G401.6 (cell line): ENCODE data around the gene ARHGAP26.

Experiments
- FAIRE-seq: peaks from 2 replicates; lab custom pipeline; 2012; peaks lifted over from hg19 to GRCh38; lab: Jason Lieb, UNC

Gene ARHGAP26

DNA sequence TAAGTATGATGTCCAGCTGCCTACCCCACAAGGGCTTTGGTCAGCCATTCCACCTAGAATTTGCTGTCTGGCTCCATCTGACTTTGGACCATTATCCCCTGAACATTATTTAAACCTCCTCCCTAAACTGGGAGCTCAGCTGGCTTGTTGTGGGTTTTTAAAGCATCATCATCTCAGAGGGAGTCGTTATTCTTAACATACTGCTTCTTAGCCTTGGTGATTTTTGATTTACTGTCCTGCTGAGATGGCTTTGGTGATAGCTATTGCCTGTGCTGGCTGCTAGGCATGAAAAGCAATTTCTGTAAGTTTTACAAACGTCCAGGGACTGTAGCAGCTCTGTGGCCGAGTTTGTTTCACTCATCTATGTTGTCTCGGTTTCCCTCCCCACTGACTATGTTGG is 377.2 kb downstream of the ARHGAP26 start:
- no peak for FAIRE-seq

DNA sequence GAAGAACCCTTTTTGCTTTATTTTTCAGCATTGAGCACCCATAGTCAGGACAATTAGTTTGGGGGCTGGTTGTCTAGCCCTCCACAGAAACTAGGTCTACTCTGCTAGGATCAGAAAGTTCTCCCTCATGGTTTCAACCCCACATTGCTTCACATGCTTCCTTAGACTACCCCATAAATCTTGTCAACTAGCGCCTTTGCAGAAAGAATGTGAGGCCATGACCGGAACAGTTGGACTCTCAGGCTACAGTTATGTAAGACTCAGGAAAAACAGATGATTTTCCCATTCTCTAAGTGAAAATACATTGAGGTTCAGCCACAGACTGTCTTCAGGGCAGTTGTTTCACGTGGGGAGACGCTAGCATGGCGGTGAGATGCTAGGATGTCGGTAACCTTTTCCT is 377.7 kb downstream of the ARHGAP26 start:
- FAIRE-seq, result no peak

- no peak for FAIRE-seq
Measured at GRCh38 chr5:143148771-143149170, 378.6 kb downstream of the ARHGAP26 start.

DNA sequence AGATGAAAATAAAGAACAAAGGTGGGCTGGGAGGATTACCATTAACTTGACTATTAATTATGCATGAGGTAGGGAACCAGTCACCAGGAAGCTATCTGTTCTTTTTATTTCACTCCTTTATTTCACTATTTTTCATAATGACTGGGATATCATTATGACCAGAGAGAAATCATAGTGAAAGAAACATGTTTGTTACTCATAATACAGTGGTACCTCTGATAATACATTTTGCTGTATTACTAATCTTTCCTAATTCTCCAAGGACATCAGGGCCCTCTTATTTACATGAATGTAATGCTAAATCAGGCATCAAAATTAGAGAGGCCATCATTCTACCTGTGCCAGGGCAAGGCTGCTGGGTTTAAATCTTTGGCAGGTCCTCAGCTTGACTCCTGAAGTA is 379.6 kb downstream of the ARHGAP26 start:
- FAIRE-seq, result no peak

DNA sequence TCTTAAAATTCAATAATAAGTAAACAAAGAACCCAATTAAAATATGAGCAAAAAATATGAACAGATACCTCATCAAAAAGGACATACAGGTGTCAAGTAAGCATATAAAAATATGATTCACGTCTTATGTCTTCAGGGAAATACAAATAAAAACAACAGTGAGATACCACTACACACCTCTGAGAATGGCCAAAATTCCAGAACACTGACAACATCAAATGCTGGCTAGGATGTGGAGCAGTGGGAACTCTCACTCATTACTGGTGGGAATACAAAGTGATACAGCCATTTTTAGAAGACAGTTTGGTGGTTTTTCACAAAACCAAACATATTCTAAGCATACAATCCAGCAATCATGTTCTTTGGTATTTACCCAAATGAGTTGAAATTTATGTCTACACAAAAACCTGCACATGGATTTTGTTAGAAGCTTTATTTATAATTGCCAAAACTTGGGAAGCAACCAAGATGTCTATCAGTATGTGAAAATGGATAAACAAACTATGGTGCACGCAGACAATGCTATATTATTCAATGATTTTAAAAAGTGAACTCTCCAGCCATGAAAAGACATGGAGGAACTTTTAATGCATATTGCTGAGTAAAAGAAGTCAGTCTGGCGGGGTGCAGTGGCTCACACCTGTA is 381.0 kb downstream of the ARHGAP26 start:
- FAIRE-seq, result no peak

DNA sequence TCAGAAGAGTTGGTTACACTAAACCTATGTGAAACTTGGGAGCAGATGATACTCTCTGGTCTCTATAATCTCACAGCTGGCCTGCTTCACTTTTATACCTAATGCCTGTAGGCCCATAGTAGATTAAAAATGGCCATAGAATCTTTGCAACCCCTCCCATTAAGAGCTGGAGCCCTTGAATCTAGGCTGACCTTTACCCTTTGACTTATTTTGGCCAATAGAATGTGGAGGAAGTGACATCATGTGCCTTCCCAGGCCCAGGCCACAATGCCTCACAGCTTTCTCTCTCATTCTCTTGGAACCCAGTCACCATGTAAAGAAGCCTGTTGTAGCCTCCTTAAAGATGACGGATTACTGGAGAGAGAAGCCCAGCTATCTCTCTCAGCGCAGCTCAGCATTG is 382.3 kb downstream of the ARHGAP26 start:
- FAIRE-seq, result no peak

DNA sequence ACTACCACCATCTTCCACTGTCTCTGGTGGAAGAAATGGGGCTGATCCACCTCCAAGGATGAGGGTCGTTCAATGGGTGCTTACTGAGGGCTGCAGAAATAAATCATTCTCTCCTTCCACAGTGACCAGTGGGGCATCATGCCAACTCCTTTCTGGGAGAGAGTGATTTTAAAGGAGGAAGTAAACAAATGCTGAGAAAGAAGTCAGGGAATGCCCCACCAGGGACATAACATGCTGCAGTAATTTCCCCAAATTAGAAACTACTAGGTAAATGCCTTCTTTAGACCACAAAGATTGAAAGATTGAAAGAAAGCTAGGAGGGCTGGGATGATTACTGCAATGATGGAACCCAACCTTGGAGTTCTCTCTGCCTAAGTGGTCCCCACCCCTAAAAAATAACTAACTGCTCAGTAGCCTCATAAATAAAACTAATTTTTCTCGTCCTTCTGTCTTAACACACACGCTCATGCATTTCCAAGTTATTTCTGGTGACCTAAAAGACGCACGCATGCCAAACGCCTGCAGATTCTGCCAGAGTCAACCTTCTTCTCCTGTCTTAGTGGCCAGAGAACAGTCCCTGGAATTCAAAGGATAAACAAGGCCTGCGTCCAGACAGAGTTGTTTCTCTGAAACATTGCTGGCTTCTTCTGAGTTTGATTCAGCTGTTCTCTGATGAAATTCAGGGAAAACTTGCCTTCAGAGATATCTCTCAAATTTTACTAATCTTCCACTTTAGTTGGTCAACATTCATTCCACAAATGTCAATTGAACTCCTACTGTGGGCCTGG is 383.3 kb downstream of the ARHGAP26 start:
- FAIRE-seq, result no peak

DNA sequence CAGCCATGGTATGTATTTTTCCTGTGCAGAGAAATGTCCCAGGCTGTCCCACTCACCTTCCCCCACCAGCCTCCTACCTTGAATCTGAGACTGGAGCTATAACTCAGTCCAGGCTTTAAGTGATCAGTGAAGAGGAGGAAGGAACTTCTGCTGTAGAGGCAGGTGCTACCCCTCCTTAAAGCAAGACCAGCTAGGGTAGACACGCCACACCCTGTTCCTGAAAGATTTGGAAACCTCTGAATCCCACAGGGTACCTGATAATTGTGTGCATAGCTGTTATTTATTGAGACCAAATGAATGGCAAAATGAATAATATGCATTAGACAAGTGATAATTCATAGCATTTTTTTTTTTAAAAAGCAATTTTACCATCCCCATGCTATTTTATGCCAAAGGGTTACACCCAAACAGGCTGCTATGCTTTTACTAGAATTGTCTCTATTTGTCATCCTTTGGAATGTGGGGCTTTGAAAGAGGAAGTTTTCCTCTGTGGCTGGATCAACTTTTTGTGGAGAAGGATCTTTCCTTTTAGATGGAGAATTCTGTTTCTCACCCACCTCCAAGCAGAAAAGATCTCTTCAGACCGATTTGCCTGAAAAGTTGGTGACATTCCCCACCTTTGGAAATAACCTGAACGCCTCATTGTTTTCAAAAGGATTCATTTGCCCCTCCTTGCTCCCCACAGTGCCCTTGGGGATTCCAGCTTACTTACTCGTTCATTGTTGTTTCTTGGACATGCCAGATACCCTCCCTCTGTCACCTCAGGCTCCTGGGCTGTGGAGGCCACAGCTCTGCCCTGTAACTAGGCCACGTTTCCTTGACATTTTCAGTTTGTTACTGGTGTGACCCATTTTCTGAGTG is 384.6 kb downstream of the ARHGAP26 start:
- FAIRE-seq, result no peak

GRCh38 chr5:143155455-143155854 is 385.3 kb downstream of the ARHGAP26 start:
- no peak for FAIRE-seq

DNA sequence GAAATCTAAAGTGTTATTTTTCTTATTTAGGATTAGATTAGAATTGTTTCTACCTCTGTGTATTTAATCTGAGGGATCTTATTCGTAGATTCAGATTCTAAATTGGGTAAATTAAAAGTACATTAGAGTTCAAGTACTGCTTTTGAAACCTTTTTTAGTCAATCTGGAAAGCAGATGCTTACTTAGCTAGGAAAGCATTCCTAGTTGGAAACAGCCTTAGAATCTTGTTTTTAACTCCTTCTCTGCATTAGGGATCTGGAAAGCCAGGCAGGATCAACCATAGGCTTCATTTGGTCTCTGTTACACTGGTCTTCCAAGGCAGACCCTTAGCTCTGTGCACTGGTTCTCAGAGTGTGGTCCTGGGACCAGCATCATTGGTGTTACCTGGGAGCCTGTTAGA is 385.9 kb downstream of the ARHGAP26 start:
- no peak for FAIRE-seq

DNA sequence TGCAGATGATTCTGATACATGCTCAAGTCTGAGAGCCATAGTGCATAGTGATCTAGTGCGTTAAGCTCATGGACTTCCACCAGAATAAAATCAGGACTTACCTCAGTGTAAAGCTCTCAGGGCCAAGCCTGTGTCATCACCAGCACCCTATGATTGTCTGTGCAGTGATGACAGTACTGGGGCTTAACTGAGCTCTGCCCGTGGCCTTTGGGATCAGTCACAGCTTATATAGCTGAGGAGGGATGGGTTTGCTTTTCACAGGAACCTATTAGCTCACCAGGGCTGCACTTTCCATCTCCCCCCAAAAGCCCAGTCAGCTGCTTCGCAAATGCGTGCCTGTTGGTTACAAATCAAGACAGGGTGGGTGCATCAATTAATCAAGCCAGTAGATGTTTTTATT is 386.4 kb downstream of the ARHGAP26 start:
- no peak for FAIRE-seq

- FAIRE-seq, result no peak
Measured at GRCh38 chr5:143159031-143159430, 388.9 kb downstream of the ARHGAP26 start.

DNA sequence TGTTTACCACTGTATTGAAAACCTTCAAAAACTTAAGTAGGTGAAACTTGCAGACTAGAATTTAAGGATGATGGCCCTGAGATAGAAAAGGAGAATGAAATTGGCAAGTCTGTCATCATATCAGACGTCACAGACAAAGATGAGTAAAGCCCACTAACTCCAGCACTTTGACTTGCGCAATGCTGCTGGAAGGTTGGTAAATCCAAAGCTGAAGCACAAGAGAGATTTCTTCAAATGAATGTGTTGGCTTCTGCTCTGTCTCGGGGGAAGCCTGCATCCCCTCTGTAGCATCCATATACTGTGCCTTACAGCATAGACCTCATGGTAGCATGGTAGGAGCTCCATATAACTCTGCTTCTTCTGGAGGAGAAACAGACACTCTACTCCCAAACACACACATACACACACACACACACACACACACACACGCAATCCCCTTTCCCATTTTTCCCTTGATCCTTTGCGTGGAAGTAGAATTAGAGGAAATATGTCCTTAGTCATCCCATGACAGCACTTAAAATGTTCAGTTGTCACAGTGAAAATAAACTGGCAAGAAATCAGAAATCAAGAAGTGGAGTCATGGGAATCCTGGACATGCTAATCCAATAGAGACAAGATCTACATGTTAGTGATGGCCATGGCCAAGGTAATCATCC is 391.8 kb downstream of the ARHGAP26 start:
- no peak for FAIRE-seq

DNA sequence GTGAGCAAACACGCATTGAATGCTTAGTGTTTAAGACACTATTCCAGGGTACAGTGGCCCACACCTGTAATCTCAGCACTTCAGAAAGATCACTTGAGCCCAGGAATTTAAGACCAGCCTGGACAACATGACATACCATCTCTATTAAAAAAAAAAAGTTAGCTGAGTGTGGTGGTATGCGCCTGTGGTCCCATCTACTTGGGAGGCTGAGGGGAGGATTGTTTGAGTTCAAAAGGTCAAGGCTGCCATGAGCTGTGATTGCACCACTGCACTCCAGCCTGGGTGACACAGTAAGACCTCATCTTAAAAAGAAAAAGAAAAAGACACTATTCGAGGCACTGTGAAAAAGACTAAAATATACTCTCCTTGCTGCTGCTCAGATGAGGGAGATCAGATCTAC is 392.6 kb downstream of the ARHGAP26 start:
- no peak for FAIRE-seq

DNA sequence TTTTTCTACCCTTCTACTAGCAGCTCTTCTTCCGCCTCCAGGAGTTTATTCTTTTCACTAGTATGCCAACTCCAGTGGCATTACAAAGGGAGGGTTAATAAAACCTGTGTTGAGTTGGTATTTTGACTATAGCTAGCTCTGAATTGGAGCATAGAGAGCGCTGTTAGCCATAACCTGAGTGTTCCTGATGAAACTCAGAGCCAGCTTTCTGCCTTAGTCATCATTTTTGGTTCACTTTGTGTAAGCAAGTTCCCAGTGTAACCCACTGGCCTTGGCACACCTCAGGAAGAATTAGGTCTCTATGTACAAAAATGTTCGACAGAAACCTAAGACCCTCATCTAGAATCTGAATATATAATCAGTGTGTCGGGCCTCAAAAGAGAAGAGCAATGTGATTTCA is 394.4 kb downstream of the ARHGAP26 start:
- no peak for FAIRE-seq

DNA sequence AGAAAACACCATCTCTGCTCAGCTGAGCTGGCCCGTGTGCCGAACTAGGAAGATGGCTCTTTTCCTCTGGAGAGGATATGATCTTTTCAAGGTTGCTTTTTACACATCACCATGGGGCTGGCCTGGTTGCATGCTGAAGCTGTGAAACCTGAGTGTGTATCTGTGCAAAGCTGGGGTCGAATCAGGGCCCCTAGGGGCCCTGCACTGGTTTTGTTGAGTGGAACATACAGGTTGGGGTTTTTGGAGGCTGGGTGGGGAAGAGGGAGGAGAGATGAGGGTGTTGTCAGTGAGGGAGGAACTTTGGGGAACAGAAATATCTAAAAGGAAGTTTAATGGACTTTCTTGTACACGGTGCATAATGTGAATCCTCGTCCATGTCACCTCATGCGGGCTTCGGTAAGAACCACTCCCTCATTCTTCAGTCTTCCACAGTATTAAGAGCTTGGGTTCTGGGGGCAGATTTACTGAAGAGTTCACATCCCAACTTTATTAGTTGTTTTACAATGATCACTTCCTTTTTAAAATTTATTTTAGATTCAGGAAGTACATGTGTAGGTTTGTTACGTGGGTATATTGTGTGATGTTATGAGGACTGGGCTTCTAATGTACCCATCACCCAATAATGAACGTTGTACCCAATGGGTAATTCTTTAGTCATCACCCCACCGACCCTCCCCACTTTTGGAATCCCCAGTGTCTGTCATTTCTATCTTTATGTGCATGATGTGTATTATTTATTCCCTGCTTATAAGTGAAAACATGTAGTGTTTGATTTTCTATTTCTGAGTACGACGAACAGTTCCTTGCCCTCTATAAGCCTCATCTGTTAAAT is 395.1 kb downstream of the ARHGAP26 start:
- FAIRE-seq, result no peak

DNA sequence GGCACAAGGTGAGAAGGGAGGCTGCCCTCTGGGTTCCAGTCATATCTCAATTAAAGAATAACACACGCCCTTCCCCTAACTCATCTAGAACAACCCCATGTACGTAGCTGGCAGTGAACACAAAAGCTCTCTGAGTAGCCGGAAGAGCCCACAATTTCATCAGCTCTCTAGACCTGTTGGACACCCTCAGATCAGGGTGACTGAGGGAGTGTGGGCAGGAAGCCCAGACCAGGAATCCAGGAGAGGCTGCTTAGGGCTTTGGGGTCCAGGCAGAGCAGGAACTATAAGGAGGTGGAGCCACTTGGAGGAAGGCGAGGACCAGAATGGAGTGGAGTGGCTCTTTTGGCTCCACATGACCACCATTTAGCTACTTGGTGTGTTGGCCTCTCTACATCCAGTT is 395.9 kb downstream of the ARHGAP26 start:
- FAIRE-seq, result no peak

- no peak for FAIRE-seq
Measured at GRCh38 chr5:143166661-143167420, 396.7 kb downstream of the ARHGAP26 start.

- FAIRE-seq, result no peak
Measured at GRCh38 chr5:143168171-143168741, 398.1 kb downstream of the ARHGAP26 start.
